Activated CD4-positive, alpha-beta T cell treated with anti-CD3 and anti-CD28 coated beads, Interleukin-2, amount 50 U/mL, for 1 hour (primary cell): ENCODE data around the gene GRK1.

Experiments used
- DNase-seq: peaks from one replicate; pipeline ENCODE4 v3.0.0-alpha.2; 2020

Gene GRK1

GRCh38 chr13:113666329-113666670, 719 bp upstream of the GRK1 start:
- no peak for DNase-seq

GRCh38 chr13:113667771-113668490, 912 bp downstream of the GRK1 start:
- no peak for DNase-seq

GRCh38 chr13:113668491-113668971, 1.5 kb downstream of the GRK1 start:
- DNase-seq = no peak

DNA sequence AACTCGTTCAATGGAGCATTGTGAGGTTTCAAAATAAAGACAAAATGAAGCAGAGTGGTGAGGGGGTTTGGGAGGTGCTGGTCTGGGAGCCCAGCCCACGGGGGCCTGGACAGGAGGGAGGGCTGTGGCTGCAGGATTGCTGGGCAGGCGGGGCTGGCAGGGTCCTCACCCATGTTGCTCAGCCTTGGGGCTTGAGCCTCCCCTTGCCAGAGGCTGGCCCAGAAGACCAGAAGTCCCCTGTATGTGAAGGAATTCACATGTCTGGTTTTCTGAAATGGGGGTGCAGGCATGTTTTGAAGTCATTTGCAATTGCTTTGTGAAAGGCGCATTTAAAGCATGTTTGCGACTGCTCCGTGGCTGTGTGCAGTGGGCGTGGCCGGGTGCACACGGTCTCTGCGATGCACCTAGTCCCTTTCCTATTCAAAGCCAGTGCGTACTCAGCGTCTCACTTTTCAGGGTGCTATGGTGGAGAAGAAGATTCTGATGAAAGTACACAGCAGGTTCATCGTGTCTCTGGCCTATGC, 2.3 kb downstream of the GRK1 start:
- DNase-seq = no peak

- DNase-seq = no peak
These were observed 2.8 kb downstream of the GRK1 start for GRCh38 chr13:113669755-113670341.

- DNase-seq = no peak
These were observed 3.5 kb downstream of the GRK1 start for GRCh38 chr13:113670541-113670940.

GRCh38 chr13:113671066-113672001, 4.3 kb downstream of the GRK1 start:
- no peak for DNase-seq

DNA sequence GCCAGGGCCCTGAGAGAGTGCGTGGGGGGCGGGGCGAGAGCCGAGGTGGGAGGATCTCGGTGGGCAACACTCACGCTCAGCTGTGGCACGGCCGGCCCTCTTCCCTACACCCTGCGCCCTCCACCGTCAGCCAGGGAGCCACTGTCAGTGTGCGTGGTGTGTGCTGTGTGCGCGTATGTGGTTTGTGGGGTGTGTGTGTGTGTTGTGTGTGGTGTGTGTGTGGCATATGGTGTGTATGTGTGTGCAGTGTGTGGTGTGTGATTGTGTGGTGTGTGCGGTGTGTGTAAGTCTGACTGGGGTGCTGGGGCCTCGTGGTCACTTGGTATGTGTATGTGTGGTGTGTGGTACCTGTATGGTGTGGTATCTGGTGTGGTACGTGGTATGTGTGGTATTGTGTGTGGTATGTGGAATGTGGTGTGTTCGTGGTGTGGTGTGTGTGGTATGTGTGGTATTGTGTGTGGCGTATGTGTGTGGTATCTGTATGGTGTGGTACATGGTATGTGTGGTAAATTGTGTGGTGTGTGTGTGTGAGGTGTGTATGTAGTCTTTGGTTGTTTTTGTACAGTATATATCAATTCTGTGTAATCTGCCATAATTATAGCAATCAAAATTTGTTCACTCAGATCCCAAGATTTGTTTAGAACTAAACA, 5.1 kb downstream of the GRK1 start:
- DNase-seq = no peak

DNA sequence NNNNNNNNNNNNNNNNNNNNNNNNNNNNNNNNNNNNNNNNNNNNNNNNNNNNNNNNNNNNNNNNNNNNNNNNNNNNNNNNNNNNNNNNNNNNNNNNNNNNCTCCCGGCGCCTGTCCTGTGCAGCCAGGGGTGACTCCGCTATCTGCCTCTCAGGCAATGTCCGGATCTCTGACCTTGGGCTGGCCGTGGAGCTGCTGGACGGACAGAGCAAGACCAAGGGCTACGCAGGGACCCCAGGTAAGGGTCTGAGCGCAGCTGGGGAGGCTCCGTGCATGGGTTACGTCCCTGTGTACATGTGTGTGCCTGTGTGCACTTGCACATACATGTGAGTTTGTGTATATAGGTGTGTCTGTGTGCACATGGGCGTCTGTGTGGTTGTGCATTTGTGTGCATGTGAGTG, 55.9 kb downstream of the GRK1 start:
- DNase-seq = no peak

GRCh38 chr13:113723410-113724015, 56.5 kb downstream of the GRK1 start:
- no peak for DNase-seq

DNA sequence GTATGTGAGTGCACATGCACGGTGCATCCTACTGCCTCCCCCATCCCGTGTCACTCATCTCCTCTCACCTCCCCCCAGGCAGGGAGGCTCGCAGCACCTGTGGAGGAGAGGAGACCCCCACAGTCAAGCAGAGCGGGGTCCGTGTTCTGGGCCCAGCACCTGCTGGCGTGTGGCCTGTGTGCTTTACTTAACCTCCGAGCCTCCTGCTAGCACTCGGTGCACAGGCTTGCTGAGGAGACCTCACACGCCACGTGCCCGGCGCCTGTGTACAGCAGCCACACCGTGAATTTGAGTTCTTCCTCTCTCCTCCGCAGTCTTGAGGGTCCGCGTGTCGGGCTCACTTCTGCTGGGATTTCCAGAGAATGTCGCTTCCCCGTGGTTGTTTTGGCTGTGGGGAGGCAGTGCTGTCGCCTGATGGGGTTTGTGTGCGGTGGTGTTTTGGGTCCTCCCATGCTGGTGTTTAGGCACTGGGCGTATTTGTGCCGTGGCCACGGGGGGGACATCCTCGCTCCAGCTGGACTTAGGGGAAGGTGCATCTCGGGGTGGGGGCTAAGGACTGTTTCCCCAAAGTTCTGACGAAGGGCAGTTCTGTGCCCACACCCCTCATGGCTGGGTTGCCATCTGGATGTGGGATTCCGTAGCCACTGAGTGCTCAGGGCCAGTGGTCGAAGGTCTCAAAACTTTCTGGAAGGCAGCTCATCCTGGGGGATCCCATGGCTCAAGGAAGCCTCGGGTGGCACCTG, 57.2 kb downstream of the GRK1 start:
- no peak for DNase-seq

DNA sequence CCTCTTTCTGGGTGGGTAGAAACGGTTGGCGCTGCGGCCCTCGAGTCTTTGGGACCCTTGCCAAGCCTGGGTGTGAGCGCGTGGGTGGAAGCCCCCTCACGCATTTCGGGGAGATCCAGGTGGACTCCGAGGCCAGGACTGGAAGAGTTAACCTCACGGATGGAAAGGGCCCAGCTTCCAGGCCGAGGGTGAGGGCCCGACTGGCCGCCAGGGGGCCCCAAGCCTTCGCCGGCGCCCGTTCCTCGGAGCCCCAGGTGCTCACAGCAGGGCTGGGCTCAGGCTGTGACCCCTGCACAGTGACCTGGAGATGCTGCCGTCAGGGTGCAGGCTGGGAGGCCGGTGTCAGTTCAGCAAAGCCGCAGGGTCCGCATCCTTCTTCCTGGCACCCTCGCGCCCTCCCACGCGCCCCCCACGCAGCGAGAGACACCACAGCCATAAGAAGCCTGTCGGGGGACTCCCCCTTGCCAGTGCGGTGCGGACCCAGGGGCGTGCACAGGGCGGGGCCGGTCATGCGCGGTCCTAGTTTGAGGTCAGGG, 57.8 kb downstream of the GRK1 start:
- peak; percentile 87 for DNase-seq

DNA sequence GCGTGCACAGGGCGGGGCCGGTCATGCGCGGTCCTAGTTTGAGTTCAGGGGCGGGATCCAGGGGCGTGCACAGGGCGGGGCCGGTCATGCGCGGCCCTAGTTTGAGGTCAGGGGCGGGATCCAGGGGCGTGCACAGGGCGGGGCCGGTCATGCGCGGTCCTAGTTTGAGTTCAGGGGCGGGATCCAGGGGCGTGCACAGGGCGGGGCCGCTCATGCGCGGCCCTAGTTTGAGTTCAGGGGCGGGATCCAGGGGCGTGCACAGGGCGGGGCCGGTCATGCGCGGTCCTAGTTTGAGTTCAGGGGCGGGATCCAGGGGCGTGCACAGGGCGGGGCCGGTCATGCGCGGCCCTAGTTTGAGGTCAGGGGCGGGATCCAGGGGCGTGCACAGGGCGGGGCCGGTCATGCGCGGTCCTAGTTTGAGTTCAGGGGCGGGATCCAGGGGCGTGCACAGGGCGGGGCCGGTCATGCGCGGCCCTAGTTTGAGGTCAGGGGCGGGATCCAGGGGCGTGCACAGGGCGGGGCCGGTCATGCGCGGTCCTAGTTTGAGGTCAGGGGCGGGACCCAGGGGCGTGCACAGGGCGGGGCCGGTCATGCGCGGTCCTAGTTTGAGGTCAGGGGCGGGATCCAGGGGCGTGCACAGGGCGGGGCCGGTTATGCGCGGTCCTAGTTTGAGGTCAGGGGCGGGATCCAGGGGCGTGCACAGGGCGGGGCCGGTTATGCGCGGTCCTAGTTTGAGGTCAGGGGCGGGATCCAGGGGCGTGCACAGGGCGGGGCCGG, 58.5 kb downstream of the GRK1 start:
- DNase-seq = peak; percentile 77

- peak; percentile 40 for DNase-seq
These were observed 59.2 kb downstream of the GRK1 start for GRCh38 chr13:113726106-113726821.

DNA sequence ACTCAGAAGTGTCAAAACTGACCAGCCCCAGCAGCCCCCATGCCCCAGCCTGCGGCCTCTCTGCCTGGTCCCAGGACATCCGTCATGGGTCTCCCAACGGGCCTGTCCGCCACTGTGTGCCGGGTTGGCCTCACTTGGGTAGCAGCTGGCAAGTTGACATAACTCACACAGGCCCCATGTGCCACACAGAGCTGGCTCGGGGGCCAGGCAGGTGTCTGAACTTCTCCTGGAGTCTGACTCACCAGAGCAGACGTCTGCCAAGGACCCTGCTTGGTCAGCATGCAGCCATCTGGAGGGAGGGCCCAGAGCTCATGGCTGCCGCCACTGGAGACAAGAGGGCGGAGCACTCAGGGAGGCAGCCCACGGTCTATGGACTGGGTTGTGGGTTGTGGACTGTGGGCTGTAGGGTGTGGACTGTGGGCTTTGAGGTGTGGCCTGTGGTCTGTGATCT, 60.0 kb downstream of the GRK1 start:
- no peak for DNase-seq

DNA sequence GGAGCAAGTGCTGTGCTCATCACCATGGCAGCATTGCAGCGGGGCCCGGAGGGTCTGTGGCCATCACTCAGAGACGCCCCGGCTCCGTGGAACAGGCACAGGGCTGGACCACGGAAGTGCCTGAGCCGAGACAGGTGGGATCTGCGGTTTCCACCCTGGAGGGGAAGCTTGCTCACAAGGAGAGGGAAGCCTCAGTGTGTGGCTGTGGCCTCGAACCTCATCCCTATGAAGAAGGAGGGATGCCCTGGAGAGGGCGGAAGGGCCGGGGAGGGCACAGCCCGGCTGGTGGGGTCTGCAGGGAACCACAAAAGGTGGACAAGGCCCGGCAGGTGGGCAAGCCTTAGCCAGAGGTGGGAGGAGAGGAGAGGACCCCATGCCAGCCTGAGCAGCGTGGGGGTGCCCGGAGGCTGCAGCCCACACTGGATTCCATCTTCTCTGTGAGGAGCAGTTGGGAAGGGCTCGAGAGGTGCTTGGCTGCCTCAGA, 61.6 kb downstream of the GRK1 start:
- no peak for DNase-seq

DNA sequence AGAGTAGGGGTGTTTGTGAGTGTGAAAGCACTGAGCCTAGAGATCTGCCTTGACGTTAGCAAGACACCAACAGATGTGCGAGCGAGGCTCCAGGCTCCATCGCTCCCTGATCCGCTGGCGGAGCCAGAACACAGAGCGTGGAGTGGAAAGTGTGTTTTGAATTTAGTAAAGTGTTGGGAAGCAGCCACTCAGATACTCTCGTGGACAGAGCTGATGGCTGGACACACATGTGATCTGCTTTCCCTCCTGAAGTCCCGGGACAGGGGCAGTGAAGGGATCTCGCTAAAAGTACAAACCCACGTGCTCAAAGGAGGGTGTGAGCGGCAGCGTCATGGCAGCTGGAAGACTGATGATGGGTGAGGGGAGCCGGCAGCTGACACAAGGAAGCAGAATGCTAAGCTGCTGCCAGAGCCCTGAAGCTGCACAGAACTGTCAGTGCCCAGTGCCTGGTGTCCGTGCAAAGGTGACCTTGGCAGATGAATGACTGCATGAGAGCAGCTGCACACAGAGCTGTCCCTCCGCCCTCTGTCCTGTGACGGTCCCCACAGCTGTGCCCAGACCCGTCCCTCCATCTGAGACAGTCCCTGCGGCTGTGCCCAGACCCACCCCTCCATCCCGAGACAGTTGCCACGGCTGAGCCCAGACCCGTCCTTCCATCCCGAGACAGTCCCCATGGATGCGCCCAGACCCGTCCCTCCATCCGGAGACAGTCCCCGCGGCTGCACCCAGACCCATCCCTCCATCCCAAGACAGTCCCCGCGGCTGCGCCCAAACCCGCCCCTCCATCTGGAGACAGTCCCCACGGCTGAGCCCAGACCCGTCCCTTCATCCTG, 62.4 kb downstream of the GRK1 start:
- DNase-seq = no peak

GRCh38 chr13:113730258-113730691, 63.3 kb downstream of the GRK1 start:
- no peak for DNase-seq

DNA sequence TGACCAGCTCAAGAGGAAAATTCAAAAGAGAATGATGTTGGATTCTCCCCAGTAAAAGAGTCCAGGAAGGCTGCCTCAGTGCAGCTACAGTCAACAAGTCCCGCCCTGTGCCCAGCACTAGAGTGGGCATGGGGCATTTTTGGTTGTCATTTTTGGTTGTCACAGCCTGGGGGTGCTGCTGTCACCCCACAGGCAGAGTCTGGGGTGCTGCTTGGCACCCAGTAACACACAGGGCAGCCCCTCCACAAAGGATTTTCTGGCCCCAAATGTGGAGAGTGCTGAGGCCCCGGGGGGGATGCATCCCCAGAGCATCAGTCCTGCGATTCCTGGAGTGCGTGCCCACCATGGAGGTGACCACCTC, 63.8 kb downstream of the GRK1 start:
- DNase-seq = no peak
